Neural progenitor cell (in vitro differentiated cells): Measurements from ENCODE around the gene VPS13D. TPM values are rescaled to one million over a fixed set of nuclear protein-coding genes. Genes with fewer than 3 reads are reported as not detected.

Experiments
- DNase-seq: peaks from one replicate; pipeline ENCODE4 v3.0.0-alpha.2; 2016; ENCODE audit warnings: low spot score
- H2AFZ ChIP-seq: fragments of 200-600 bp; sonication (generic); replicated peaks from 2 replicates; pipeline ENCODE4 v1.6.1; 2016; ENCODE audit warnings: antibody characterized with exemption
- H3F3A ChIP-seq: fragments of 200-600 bp; sonication (generic); 2 replicates; pipeline ENCODE4 v1.6.1; 2016; ENCODE audit warnings: antibody characterized with exemption, low read depth
- H3K27ac ChIP-seq: fragments of 200-600 bp; sonication (generic); 2 replicates; pipeline ENCODE4 v1.5.1; 2016; ENCODE audit warnings: mild to moderate bottlenecking
- H3K27me3 ChIP-seq: fragments of 200-600 bp; sonication (generic); 2 replicates; pipeline ENCODE4 v1.6.1; 2016; ENCODE audit warnings: mild to moderate bottlenecking, moderate library complexity
- H3K36me3 ChIP-seq: fragments of 200-600 bp; sonication (generic); 2 replicates; pipeline ENCODE4 v1.5.1; 2016
- H3K4me1 ChIP-seq: fragments of 200-600 bp; sonication (generic); 2 replicates; pipeline ENCODE4 v1.6.1; 2016; ENCODE audit warnings: mixed run types
- H3K4me2 ChIP-seq: fragments of 200-600 bp; sonication (generic); 2 replicates; pipeline ENCODE4 v1.6.1; 2016
- H3K4me3 ChIP-seq: fragments of 200-600 bp; sonication (generic); 2 replicates; pipeline ENCODE4 v1.5.1; 2016
- H3K79me2 ChIP-seq: fragments of 200-600 bp; sonication (generic); 2 replicates; pipeline ENCODE4 v1.6.1; 2016; ENCODE audit warnings: low read depth
- H3K9ac ChIP-seq: fragments of 200-600 bp; sonication (generic); 2 replicates; pipeline ENCODE4 v1.6.1; 2016
- H3K9me3 ChIP-seq: fragments of 200-600 bp; sonication (generic); 2 replicates; pipeline ENCODE4 v1.5.1; 2016; ENCODE audit warnings: low read depth
- H4K20me1 ChIP-seq: fragments of 200-600 bp; sonication (generic); 2 replicates; pipeline ENCODE4 v1.6.1; 2016; ENCODE audit warnings: low read depth
- H3K27ac Mint-ChIP-seq: 3 replicates; pipeline ENCODE4 v1.8.0; 2021; ENCODE audit warnings: mixed read lengths
- H3K27me3 Mint-ChIP-seq: 2 replicates; pipeline ENCODE4 v1.8.0; 2022; ENCODE audit warnings: low read depth, mild to moderate bottlenecking, inconsistent platforms, moderate library complexity, mixed read lengths; ENCODE audit not compliant: insufficient read depth
- H3K36me3 Mint-ChIP-seq: 3 replicates; pipeline ENCODE4 v1.8.0; 2021; ENCODE audit warnings: mixed read lengths
- H3K4me1 Mint-ChIP-seq: 3 replicates; pipeline ENCODE4 v1.8.0; 2021; ENCODE audit warnings: mixed read lengths
- H3K4me3 Mint-ChIP-seq: 3 replicates; pipeline ENCODE4 v1.8.0; 2021; ENCODE audit warnings: mild to moderate bottlenecking, moderate library complexity, mixed read lengths
- H3K9me3 Mint-ChIP-seq: 3 replicates; pipeline ENCODE4 v1.8.0; 2020; ENCODE audit warnings: mixed read lengths
- EZH2 ChIP-seq: fragments of 200-600 bp; sonication (generic); IDR thresholded peaks from 2 replicates; pipeline ENCODE4 v1.6.1; 2017; ENCODE audit warnings: antibody characterized with exemption, mild to moderate bottlenecking, moderate library complexity
- EZH2phosphoT487 ChIP-seq: fragments of 200-600 bp; sonication (generic); IDR thresholded peaks from 2 replicates; pipeline ENCODE4 v1.6.1; 2017; ENCODE audit warnings: antibody characterized with exemption
- total RNA-seq: library from RNA; depleted of rRNA; stranded (reverse); fragments of >200 nt; gene quantifications from 2 replicates; pipeline ENCODE4 v1.2.3, GENCODE V29; 2015; ENCODE audit warnings: low replicate concordance
- TF ChIP-seq, protein P1 (sequence below): fragments of 200-600 bp; sonication (generic); IDR thresholded peaks from 2 replicates; pipeline ENCODE4 v1.5.1; 2017; ENCODE audit warnings: antibody characterized with exemption, mild to moderate bottlenecking

The VPS13D gene
- total RNA-seq, 1 donor from 2014 or later: 16.4 TPM

DNA sequence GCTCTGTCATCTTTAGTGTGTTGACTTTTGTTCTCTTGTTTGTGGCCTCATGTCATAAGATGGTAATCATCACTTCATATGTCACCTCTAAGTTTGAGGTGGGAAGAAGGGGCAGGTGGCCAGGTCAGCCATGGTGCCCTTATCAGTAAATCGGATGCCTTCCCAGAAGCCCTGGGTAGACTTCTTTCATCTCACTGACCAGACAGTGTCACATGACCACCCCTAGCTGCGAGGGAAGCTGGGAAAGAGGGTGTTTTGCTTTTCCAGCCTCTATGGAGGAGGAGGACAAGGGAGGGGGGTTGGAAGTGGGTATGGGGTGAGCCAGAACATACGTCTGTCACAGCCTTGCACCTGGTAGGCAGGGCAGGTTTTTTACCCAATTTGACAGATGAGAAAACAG, 34.4 kb upstream of the VPS13D start:
- no peaks in the 10 kb centered on the region for H3K9me3 ChIP-seq
- H3K9me3 Mint-ChIP-seq: no peaks in the 10 kb centered on the region
- no peak overlapping the region for H3K27ac Mint-ChIP-seq
- H3K27me3 ChIP-seq: no peaks in the 10 kb centered on the region
- no peaks in the 10 kb centered on the region for H3K36me3 Mint-ChIP-seq
- no peak overlapping the region for H3K27ac ChIP-seq
- no peak overlapping the region for H2AFZ ChIP-seq
- H3F3A ChIP-seq: no peaks in the 10 kb centered on the region
- no peak overlapping the region for H3K4me3 ChIP-seq
- DNase-seq: no peak
- no peak overlapping the region for H3K4me3 Mint-ChIP-seq
- no peak overlapping the region for H3K9ac ChIP-seq
- peaks cover 11% of the 10 kb centered on the region for H3K27me3 Mint-ChIP-seq
- no peaks in the 10 kb centered on the region for H4K20me1 ChIP-seq
- peaks cover 4% of the 10 kb centered on the region for H3K4me1 ChIP-seq
- H3K4me1 Mint-ChIP-seq: peaks cover 35% of the 10 kb centered on the region
- no peaks in the 10 kb centered on the region for H3K79me2 ChIP-seq
- H3K36me3 ChIP-seq: no peaks in the 10 kb centered on the region
- TF ChIP-seq, protein P1, sequence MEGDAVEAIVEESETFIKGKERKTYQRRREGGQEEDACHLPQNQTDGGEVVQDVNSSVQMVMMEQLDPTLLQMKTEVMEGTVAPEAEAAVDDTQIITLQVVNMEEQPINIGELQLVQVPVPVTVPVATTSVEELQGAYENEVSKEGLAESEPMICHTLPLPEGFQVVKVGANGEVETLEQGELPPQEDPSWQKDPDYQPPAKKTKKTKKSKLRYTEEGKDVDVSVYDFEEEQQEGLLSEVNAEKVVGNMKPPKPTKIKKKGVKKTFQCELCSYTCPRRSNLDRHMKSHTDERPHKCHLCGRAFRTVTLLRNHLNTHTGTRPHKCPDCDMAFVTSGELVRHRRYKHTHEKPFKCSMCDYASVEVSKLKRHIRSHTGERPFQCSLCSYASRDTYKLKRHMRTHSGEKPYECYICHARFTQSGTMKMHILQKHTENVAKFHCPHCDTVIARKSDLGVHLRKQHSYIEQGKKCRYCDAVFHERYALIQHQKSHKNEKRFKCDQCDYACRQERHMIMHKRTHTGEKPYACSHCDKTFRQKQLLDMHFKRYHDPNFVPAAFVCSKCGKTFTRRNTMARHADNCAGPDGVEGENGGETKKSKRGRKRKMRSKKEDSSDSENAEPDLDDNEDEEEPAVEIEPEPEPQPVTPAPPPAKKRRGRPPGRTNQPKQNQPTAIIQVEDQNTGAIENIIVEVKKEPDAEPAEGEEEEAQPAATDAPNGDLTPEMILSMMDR: no peak
- TF ChIP-seq EZH2phosphoT487 (no peak), EZH2 (no peak)
- no peak overlapping the region for H3K4me2 ChIP-seq

DNA sequence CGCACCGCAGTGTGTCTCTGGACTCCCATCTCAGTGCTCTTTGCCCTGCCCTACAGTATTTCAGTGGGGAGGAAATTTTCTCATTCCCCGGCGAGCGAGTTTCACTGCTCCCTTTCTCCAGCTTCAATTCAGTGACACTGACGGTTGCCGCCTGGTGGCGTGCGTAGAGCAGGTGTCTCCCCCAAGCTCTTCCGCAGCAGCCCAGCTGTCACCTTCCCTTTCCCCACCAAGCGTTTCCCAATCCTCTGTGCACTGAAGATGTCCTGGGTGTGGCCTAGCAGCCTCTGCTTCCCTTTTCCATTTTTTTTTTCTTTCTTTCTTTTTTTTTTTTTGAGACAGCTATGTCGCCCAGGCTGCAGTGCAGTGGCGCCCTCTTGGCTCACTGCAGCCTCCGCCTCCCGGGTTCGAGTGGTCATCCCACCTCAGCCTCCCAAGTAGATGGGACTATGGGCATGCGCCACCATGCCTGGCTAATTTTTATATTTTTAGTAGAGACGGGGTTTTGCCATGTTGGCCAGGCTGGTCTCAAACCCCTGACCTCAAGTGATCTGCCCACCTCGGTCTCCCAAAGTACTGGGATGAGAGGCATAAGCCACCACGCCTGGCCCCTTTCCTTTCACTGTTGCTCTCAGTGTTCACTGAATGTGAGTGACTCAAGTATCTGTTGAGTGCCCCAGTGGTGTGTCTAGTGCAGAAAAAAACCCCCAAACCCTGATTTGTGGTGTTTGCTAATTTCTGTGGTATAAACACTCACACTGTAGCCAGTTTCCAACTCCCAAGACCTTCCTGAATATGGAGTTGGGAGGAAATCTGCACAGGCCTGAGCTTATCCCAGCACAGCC, 33.0 kb upstream of the VPS13D start:
- H3K27me3 ChIP-seq: no peaks in the 10 kb centered on the region
- peaks cover 4% of the 10 kb centered on the region for H3K4me1 ChIP-seq
- H3K36me3 ChIP-seq: no peaks in the 10 kb centered on the region
- Mint-ChIP-seq H3K36me3 (no peaks in the 10 kb centered on the region), H3K27me3 (peaks cover 6% of the 10 kb centered on the region), H3K27ac (no peak overlapping the region), H3K9me3 (no peaks in the 10 kb centered on the region), H3K4me1 (peaks cover 33% of the 10 kb centered on the region), H3K4me3 (no peak overlapping the region)
- H3K27ac ChIP-seq: no peak overlapping the region
- peak overlapping the region; percentile 31 for H3K4me2 ChIP-seq
- H3K4me3 ChIP-seq: no peak overlapping the region
- no peak overlapping the region for H3K9ac ChIP-seq
- peak; percentile 70 for DNase-seq
- H3K9me3 ChIP-seq: no peaks in the 10 kb centered on the region
- no peaks in the 10 kb centered on the region for H3K79me2 ChIP-seq
- no peaks in the 10 kb centered on the region for H3F3A ChIP-seq
- no peak for TF ChIP-seq EZH2
- TF ChIP-seq EZH2phosphoT487: no peak
- TF ChIP-seq, protein P1: peak; percentile 57
- no peaks in the 10 kb centered on the region for H4K20me1 ChIP-seq
- no peak overlapping the region for H2AFZ ChIP-seq

DNA sequence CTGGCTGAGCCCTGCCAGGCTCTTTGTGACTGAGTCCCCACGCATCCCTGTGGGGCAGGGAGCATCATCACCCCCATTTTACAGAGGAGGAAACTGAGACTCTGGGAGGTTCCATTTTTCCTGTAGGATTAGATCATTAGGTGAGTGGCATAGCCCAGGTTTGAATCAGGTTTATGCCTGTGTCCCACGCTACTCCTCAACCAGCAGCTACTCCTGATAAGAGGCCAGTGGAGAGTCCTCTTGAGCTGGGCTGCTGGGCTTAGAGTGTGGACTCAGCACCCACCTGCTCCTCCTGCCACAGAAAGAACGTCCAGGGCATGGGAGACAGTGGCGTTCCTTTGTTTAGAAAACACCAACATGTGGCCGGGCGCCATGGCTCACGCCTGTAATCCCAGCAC, 32.3 kb upstream of the VPS13D start:
- no peak overlapping the region for H2AFZ ChIP-seq
- no peaks in the 10 kb centered on the region for H3K9me3 ChIP-seq
- H3K27ac ChIP-seq: no peak overlapping the region
- Mint-ChIP-seq H3K27ac (no peak overlapping the region), H3K4me1 (peaks cover 38% of the 10 kb centered on the region), H3K27me3 (peaks cover 3% of the 10 kb centered on the region), H3K9me3 (no peaks in the 10 kb centered on the region), H3K4me3 (no peak overlapping the region), H3K36me3 (no peaks in the 10 kb centered on the region)
- no peak overlapping the region for H3K4me2 ChIP-seq
- no peaks in the 10 kb centered on the region for H3F3A ChIP-seq
- no peaks in the 10 kb centered on the region for H4K20me1 ChIP-seq
- DNase-seq: no peak
- TF ChIP-seq, protein P1: no peak
- TF ChIP-seq EZH2 (no peak), EZH2phosphoT487 (no peak)
- no peaks in the 10 kb centered on the region for H3K27me3 ChIP-seq
- peaks cover 4% of the 10 kb centered on the region for H3K4me1 ChIP-seq
- H3K4me3 ChIP-seq: no peak overlapping the region
- H3K36me3 ChIP-seq: no peaks in the 10 kb centered on the region
- H3K9ac ChIP-seq: no peak overlapping the region
- H3K79me2 ChIP-seq: no peaks in the 10 kb centered on the region
